Measurements from ENCODE around the gene TMC8.

The TMC8 gene

GRCh38 chr17:78141437-78142118, 11.0 kb downstream of the TMC8 start:
- Histone ChIP-seq H3K9ac (ENCODE audit: low read depth, low read length, poor library complexity, severe bottlenecking) (no peak overlapping the region), H4K20me1 (ENCODE audit: insufficient read depth, low read length, poor library complexity, severe bottlenecking) (peaks cover 26% of the 10 kb centered on the region), H3F3A (ENCODE audit: low read depth) (peaks cover 3% of the 10 kb centered on the region; the same call in 1 of the 2 replicates), H3K9me3 (ENCODE audit: insufficient read depth, low read depth, low read length) (no peaks in the 10 kb centered on the region), H3K9me2 (replicated peaks; ENCODE audit: low read depth, low read length) (no peaks in the 10 kb centered on the region), H3K27me3 (ENCODE audit: insufficient read depth, low read length, poor library complexity, severe bottlenecking) (no peaks in the 10 kb centered on the region), H3K4me1 (ENCODE audit: insufficient read depth, low read length, poor library complexity, severe bottlenecking) (no peaks in the 10 kb centered on the region), H3K4me2 (ENCODE audit: low read depth, low read length, poor library complexity, severe bottlenecking) (no peak overlapping the region), H3K79me2 (ENCODE audit: insufficient read depth, low read length) (peaks cover under 1% of the 10 kb centered on the region; the same call in 1 of the 2 replicates), H3K4me3 (ENCODE audit: low read length, poor library complexity, severe bottlenecking) (no peak overlapping the region), H2AFZ (ENCODE audit: low read length) (no peak overlapping the region), H3K36me3 (ENCODE audit: insufficient read depth, low read length) (peaks cover 2% of the 10 kb centered on the region; the same call in 1 of the 2 replicates)
- TF ChIP-seq EZH2phosphoT487 (IDR thresholded peaks at IDR 0.05; ENCODE audit: borderline replicate concordance) (no peak), CTCF (conservative IDR thresholded peaks at IDR 0.05; ENCODE audit: low read length) (no peak)

- no peaks in the 10 kb centered on the region for H3K27me3 ChIP-seq (ENCODE audit: insufficient read depth, low read length, poor library complexity, severe bottlenecking)
- no peak overlapping the region for H3K4me2 ChIP-seq (ENCODE audit: low read depth, low read length, poor library complexity, severe bottlenecking)
- H3K36me3 ChIP-seq (ENCODE audit: insufficient read depth, low read length), result no peaks in the 10 kb centered on the region
- no peak overlapping the region for H2AFZ ChIP-seq (ENCODE audit: low read length)
- H3K79me2 ChIP-seq (ENCODE audit: insufficient read depth, low read length), result no peaks in the 10 kb centered on the region
- H3K4me1 ChIP-seq (ENCODE audit: insufficient read depth, low read length, poor library complexity, severe bottlenecking), result no peaks in the 10 kb centered on the region
- no peak overlapping the region for H3K9ac ChIP-seq (ENCODE audit: low read depth, low read length, poor library complexity, severe bottlenecking)
- no peaks in the 10 kb centered on the region for H3K9me2 ChIP-seq (replicated peaks; ENCODE audit: low read depth, low read length)
- peaks cover 20% of the 10 kb centered on the region for H4K20me1 ChIP-seq (ENCODE audit: insufficient read depth, low read length, poor library complexity, severe bottlenecking)
- no peak overlapping the region for H3K4me3 ChIP-seq (ENCODE audit: low read length, poor library complexity, severe bottlenecking)
- peaks cover 3% of the 10 kb centered on the region; the same call in 1 of the 2 replicates for H3F3A ChIP-seq (ENCODE audit: low read depth)
- no peaks in the 10 kb centered on the region for H3K9me3 ChIP-seq (ENCODE audit: insufficient read depth, low read depth, low read length)
- TF ChIP-seq EZH2phosphoT487 (IDR thresholded peaks at IDR 0.05; ENCODE audit: borderline replicate concordance) (no peak), CTCF (conservative IDR thresholded peaks at IDR 0.05; ENCODE audit: low read length) (no peak)
Measured at GRCh38 chr17:78142119-78142861, 11.7 kb downstream of the TMC8 start.

- H3K79me2 ChIP-seq (ENCODE audit: insufficient read depth, low read length), result no peaks in the 10 kb centered on the region
- TF ChIP-seq CTCF (conservative IDR thresholded peaks at IDR 0.05; ENCODE audit: low read length) (no peak), EZH2phosphoT487 (IDR thresholded peaks at IDR 0.05; ENCODE audit: borderline replicate concordance) (no peak)
- no peaks in the 10 kb centered on the region for H3K9me2 ChIP-seq (replicated peaks; ENCODE audit: low read depth, low read length)
- no peaks in the 10 kb centered on the region for H3K4me1 ChIP-seq (ENCODE audit: insufficient read depth, low read length, poor library complexity, severe bottlenecking)
- H3K27me3 ChIP-seq (ENCODE audit: insufficient read depth, low read length, poor library complexity, severe bottlenecking), result no peaks in the 10 kb centered on the region
- H3K36me3 ChIP-seq (ENCODE audit: insufficient read depth, low read length), result no peaks in the 10 kb centered on the region
- no peak overlapping the region for H3K4me3 ChIP-seq (ENCODE audit: low read length, poor library complexity, severe bottlenecking)
- H2AFZ ChIP-seq (ENCODE audit: low read length), result no peak overlapping the region
- H4K20me1 ChIP-seq (ENCODE audit: insufficient read depth, low read length, poor library complexity, severe bottlenecking), result peaks cover 8% of the 10 kb centered on the region
- H3K9ac ChIP-seq (ENCODE audit: low read depth, low read length, poor library complexity, severe bottlenecking), result no peak overlapping the region
- H3K9me3 ChIP-seq (ENCODE audit: insufficient read depth, low read depth, low read length), result no peaks in the 10 kb centered on the region
- H3K4me2 ChIP-seq (ENCODE audit: low read depth, low read length, poor library complexity, severe bottlenecking), result no peak overlapping the region
- peaks cover 3% of the 10 kb centered on the region; the same call in 1 of the 2 replicates for H3F3A ChIP-seq (ENCODE audit: low read depth)
Measured at GRCh38 chr17:78143214-78144146, 12.9 kb downstream of the TMC8 start.

All from Loucy (cell line).